Neural cell (in vitro differentiated cells): Measurements from ENCODE around the gene RAD51B. TPM values are rescaled to one million over a fixed set of nuclear protein-coding genes. Genes with fewer than 3 reads are reported as not detected.

Experiments used
- H2AFZ ChIP-seq: fragments of 200-600, 300-800 bp; sonication (generic), shearing (Covaris generic); 2 replicates; pipeline ENCODE4 v1.6.0; 2014; ENCODE audit warnings: low read depth, mild to moderate bottlenecking, antibody characterized with exemption, low read length, moderate library complexity
- H3F3A ChIP-seq: fragments of 200-600 bp; shearing (Covaris generic); 2 replicates; pipeline ENCODE4 v1.6.1; 2016; ENCODE audit warnings: mild to moderate bottlenecking, moderate library complexity, mixed read lengths, antibody characterized with exemption, low read length; ENCODE audit not compliant: insufficient read depth, poor library complexity, severe bottlenecking
- H3K27ac ChIP-seq: fragments of 200-600, 300-800 bp; sonication (generic), shearing (Covaris generic); 2 replicates; pipeline ENCODE4 v1.5.1; 2014; ENCODE audit warnings: mild to moderate bottlenecking, low read length, moderate library complexity
- H3K27me3 ChIP-seq: fragments of 300-800, 200-600 bp; sonication (generic), shearing (Covaris generic); 2 replicates; pipeline ENCODE4 v1.6.0; 2014; ENCODE audit warnings: mild to moderate bottlenecking, low read depth, low read length, moderate library complexity; ENCODE audit not compliant: insufficient read depth
- H3K36me3 ChIP-seq: fragments of 300-800, 200-600 bp; sonication (generic), shearing (Covaris generic); 2 replicates; pipeline ENCODE4 v1.5.1; 2014; ENCODE audit warnings: mild to moderate bottlenecking, antibody characterized with exemption, low read length, moderate library complexity; ENCODE audit not compliant: insufficient read depth
- H3K4me2 ChIP-seq: fragments of 300-800, 200-600 bp; sonication (generic), shearing (Covaris generic); 2 replicates; pipeline ENCODE4 v1.6.0; 2014; ENCODE audit warnings: mild to moderate bottlenecking, low read length
- H3K4me3 ChIP-seq: fragments of 300-800, 200-600 bp; sonication (generic), shearing (Covaris generic); 2 replicates; pipeline ENCODE4 v1.5.1; 2014; ENCODE audit warnings: mild to moderate bottlenecking, low read length, moderate library complexity
- H3K79me2 ChIP-seq: fragments of 200-600 bp; shearing (Covaris generic); replicated peaks from 2 replicates; pipeline ENCODE4 v1.6.0; 2014; ENCODE audit warnings: mild to moderate bottlenecking, low read length, moderate library complexity; ENCODE audit not compliant: insufficient read depth
- H3K9ac ChIP-seq: fragments of 300-800, 200-600 bp; sonication (generic), shearing (Covaris generic); 2 replicates; pipeline ENCODE4 v1.6.1; 2016; ENCODE audit warnings: mild to moderate bottlenecking, low read length, mixed read lengths
- H3K9me2 ChIP-seq: fragments of 200-600 bp; shearing (Covaris generic); 2 replicates; pipeline ENCODE4 v1.6.1; 2016; ENCODE audit warnings: mild to moderate bottlenecking, low read length, mixed read lengths; ENCODE audit not compliant: insufficient read depth
- H3K9me3 ChIP-seq: fragments of 200-600, 300-800 bp; sonication (generic), shearing (Covaris generic); 2 replicates; pipeline ENCODE4 v1.6.1; 2016; ENCODE audit warnings: mild to moderate bottlenecking, mixed run types, low read length, moderate library complexity, mixed read lengths
- H4K20me1 ChIP-seq: fragments of 200-600 bp; shearing (Covaris generic); 2 replicates; pipeline ENCODE4 v1.6.1; 2016; ENCODE audit warnings: mild to moderate bottlenecking, mixed run types; ENCODE audit not compliant: insufficient read depth
- CTCF ChIP-seq: fragments of 450-650 bp; IDR thresholded peaks from 2 replicates; pipeline ENCODE4 v1.5.1; 2014; ENCODE audit warnings: antibody characterized with exemption, mild to moderate bottlenecking, moderate library complexity; ENCODE audit not compliant: poor library complexity, severe bottlenecking
- EP300 ChIP-seq: fragments of 450-650 bp; conservative IDR thresholded peaks from 2 replicates; pipeline ENCODE4 v1.6.1; 2014; ENCODE audit warnings: antibody characterized with exemption, mild to moderate bottlenecking, moderate library complexity; ENCODE audit not compliant: poor library complexity, severe bottlenecking
- EZH2 ChIP-seq: fragments of 200-600, 300-800 bp; shearing (Covaris generic), sonication (generic); IDR thresholded peaks from 2 replicates; pipeline ENCODE4 v1.6.1; 2014; ENCODE audit warnings: antibody characterized with exemption, low read length, borderline replicate concordance, mild to moderate bottlenecking; ENCODE audit not compliant: insufficient read depth, poor library complexity, severe bottlenecking
- MXI1 ChIP-seq: fragments of 450-650 bp; conservative IDR thresholded peaks from 2 replicates; pipeline ENCODE4 v1.6.1; 2014; ENCODE audit warnings: antibody characterized with exemption, mild to moderate bottlenecking; ENCODE audit not compliant: poor library complexity, severe bottlenecking
- POLR2AphosphoS5 ChIP-seq: IDR thresholded peaks from 2 replicates; pipeline ENCODE4 v1.6.1; 2012
- RAD21 ChIP-seq: fragments of 450-650 bp; conservative IDR thresholded peaks from 2 replicates; pipeline ENCODE4 v1.6.1; 2014; ENCODE audit warnings: antibody characterized with exemption, mild to moderate bottlenecking, moderate library complexity
- REST ChIP-seq: IDR thresholded peaks from 2 replicates; pipeline ENCODE4 v1.6.1; 2012; ENCODE audit warnings: borderline replicate concordance
- SMC3 ChIP-seq: fragments of 450-650 bp; conservative IDR thresholded peaks from 2 replicates; pipeline ENCODE4 v1.6.1; 2014; ENCODE audit warnings: antibody characterized with exemption, mild to moderate bottlenecking, moderate library complexity; ENCODE audit not compliant: poor library complexity
- TAF1 ChIP-seq: IDR thresholded peaks from 2 replicates; pipeline ENCODE4 v1.6.1; 2012; ENCODE audit warnings: low read depth
- polyA plus RNA-seq: library from polyadenylated mRNA; depleted of rRNA; stranded (reverse); fragments of >200 nt; gene quantifications from 2 replicates; pipeline ENCODE4 v1.2.3, GENCODE V29; 2014

Gene RAD51B
- polyA plus RNA-seq, 1 donor from 2014 or later = 3.1 TPM

- H2AFZ ChIP-seq = no peak overlapping the region
Measured at GRCh38 chr14:68111853-68112270, 292.3 kb downstream of the RAD51B start.

GRCh38 chr14:68112442-68112841 lies 292.9 kb downstream of the RAD51B start:
- Histone ChIP-seq H4K20me1 (no peaks in the 10 kb centered on the region), H3K79me2 (no peaks in the 10 kb centered on the region), H3K4me2 (no peak overlapping the region), H3K4me3 (no peak overlapping the region), H3K9me3 (no peaks in the 10 kb centered on the region), H3K27me3 (no peaks in the 10 kb centered on the region), H3K36me3 (no peaks in the 10 kb centered on the region), H3K27ac (no peak overlapping the region), H3K9ac (no peak overlapping the region), H2AFZ (no peak overlapping the region), H3K9me2 (no peaks in the 10 kb centered on the region), H3F3A (no peaks in the 10 kb centered on the region)
- TF ChIP-seq RAD21 (no peak), CTCF (no peak), REST (no peak), SMC3 (no peak), POLR2AphosphoS5 (no peak), MXI1 (no peak), TAF1 (no peak)

More at GRCh38 chr14:68111853-68112270, 292.3 kb downstream of the RAD51B start:
- Histone ChIP-seq H3F3A (no peaks in the 10 kb centered on the region), H3K79me2 (no peaks in the 10 kb centered on the region), H3K9me2 (no peaks in the 10 kb centered on the region), H3K36me3 (no peaks in the 10 kb centered on the region), H3K4me3 (no peak overlapping the region), H3K9me3 (no peaks in the 10 kb centered on the region), H3K9ac (no peak overlapping the region), H3K27ac (no peak overlapping the region), H4K20me1 (no peaks in the 10 kb centered on the region), H3K27me3 (no peaks in the 10 kb centered on the region), H3K4me2 (no peak overlapping the region)
- no peak for TF ChIP-seq EZH2
- no peak for TF ChIP-seq SMC3
- no peak for TF ChIP-seq CTCF
- no peak for TF ChIP-seq TAF1
- no peak for TF ChIP-seq RAD21
- no peak for TF ChIP-seq EP300
- TF ChIP-seq MXI1 = no peak
- no peak for TF ChIP-seq POLR2AphosphoS5
- TF ChIP-seq REST = no peak
